HEK293T (cell line): ENCODE data around the gene COQ8B.

Experiments
- FOXA1 ChIP-seq: fragments of 450-650 bp; IDR thresholded peaks from 2 replicates; pipeline ENCODE4 v1.6.1; 2016; ENCODE audit warnings: mild to moderate bottlenecking
- SUZ12 ChIP-seq: fragments of 450-650 bp; IDR thresholded peaks from 2 replicates; pipeline ENCODE4 v1.6.1; 2016; ENCODE audit warnings: mild to moderate bottlenecking

DNA sequence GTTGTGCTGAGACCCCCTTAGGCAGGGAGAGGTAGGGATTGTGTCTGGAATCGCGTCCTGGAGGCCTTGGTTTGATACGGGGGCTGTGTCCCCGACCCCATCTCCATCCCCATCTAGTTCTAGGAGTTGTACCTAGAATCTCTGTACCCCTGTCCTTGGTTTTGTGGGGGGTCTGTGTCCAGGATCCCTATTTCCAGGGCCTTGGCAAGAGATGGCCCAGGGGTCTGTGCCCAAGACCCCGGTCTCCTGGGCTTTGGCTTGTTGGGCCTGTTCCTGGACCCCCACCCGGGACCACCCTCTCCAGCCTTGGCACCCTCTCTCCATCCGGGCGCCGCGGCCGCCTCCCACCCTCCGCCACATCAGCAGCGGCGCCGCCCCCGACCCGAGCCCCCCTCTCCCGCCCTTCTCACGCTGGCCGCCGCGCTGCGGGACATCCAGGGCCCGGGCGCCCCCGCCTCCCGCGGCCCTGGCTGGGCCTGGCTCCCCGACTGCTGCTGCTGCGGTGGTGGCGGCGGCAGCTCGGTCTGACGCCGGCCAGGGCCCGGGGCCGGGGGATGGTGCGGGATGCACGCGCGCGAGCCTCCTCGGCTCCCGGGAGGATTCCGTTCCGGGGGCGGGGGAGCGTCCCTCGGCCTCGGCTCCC, 26.5 kb downstream of the COQ8B start, which contains the start of gene NUMBL:
- TF ChIP-seq FOXA1: no peak
- TF ChIP-seq SUZ12: no peak
